ENCODE results near the gene AGTRAP.

The AGTRAP gene

GRCh38 chr1:11705596-11705995 lies 30.3 kb upstream of the AGTRAP start:
- in situ Hi-C loops (cut with MboI; ENCODE audit: low sequenced_read_pairs) = no loop called here

GRCh38 chr1:11706292-11706691 lies 29.6 kb upstream of the AGTRAP start:
- in situ Hi-C loops (cut with MboI; ENCODE audit: low sequenced_read_pairs) = no loop called here

- in situ Hi-C loops (cut with MboI; ENCODE audit: low sequenced_read_pairs) = no loop called here
Measured at GRCh38 chr1:11707621-11708276, 28.2 kb upstream of the AGTRAP start.

- in situ Hi-C loops (cut with MboI; ENCODE audit: low sequenced_read_pairs) = no loop called here
Measured at GRCh38 chr1:11708554-11709350, 27.2 kb upstream of the AGTRAP start.

- in situ Hi-C loops (cut with MboI; ENCODE audit: low sequenced_read_pairs) = no loop called here
Measured at GRCh38 chr1:11711490-11711889, 24.4 kb upstream of the AGTRAP start.

GRCh38 chr1:11712285-11712684 lies 23.7 kb upstream of the AGTRAP start:
- in situ Hi-C loops (cut with MboI; ENCODE audit: low sequenced_read_pairs) = no loop called here

GRCh38 chr1:11713095-11713494 lies 22.8 kb upstream of the AGTRAP start:
- in situ Hi-C loops (cut with MboI; ENCODE audit: low sequenced_read_pairs) = no loop called here

GRCh38 chr1:11714831-11715575 lies 20.9 kb upstream of the AGTRAP start:
- in situ Hi-C loops (cut with MboI; ENCODE audit: low sequenced_read_pairs) = no loop called here

GRCh38 chr1:11719313-11720032 lies 16.5 kb upstream of the AGTRAP start:
- in situ Hi-C loops (cut with MboI; ENCODE audit: low sequenced_read_pairs) = no loop called here

- in situ Hi-C loops (cut with MboI; ENCODE audit: low sequenced_read_pairs) = no loop called here
Measured at GRCh38 chr1:11720033-11720376, 15.9 kb upstream of the AGTRAP start.

GRCh38 chr1:11720525-11720924 lies 15.4 kb upstream of the AGTRAP start:
- in situ Hi-C loops (cut with MboI; ENCODE audit: low sequenced_read_pairs) = no loop called here

GRCh38 chr1:11721311-11721710 lies 14.6 kb upstream of the AGTRAP start:
- in situ Hi-C loops (cut with MboI; ENCODE audit: low sequenced_read_pairs) = no loop called here

- in situ Hi-C loops (cut with MboI; ENCODE audit: low sequenced_read_pairs) = no loop called here
Measured at GRCh38 chr1:11722538-11722937, 13.4 kb upstream of the AGTRAP start.

- in situ Hi-C loops (cut with MboI; ENCODE audit: low sequenced_read_pairs) = no loop called here
Measured at GRCh38 chr1:11725616-11726015, 10.3 kb upstream of the AGTRAP start.

GRCh38 chr1:11727119-11727518 lies 8.8 kb upstream of the AGTRAP start:
- in situ Hi-C loops (cut with MboI; ENCODE audit: low sequenced_read_pairs) = no loop called here

GRCh38 chr1:11728126-11728806 lies 7.7 kb upstream of the AGTRAP start:
- in situ Hi-C loops (cut with MboI; ENCODE audit: low sequenced_read_pairs) = no loop called here

- in situ Hi-C loops (cut with MboI; ENCODE audit: low sequenced_read_pairs) = no loop called here
Measured at GRCh38 chr1:11729155-11729497, 6.8 kb upstream of the AGTRAP start.

GRCh38 chr1:11729498-11730428 lies 6.2 kb upstream of the AGTRAP start:
- in situ Hi-C loops (cut with MboI; ENCODE audit: low sequenced_read_pairs) = no loop called here

- in situ Hi-C loops (cut with MboI; ENCODE audit: low sequenced_read_pairs) = no loop called here
Measured at GRCh38 chr1:11730429-11730891, 5.5 kb upstream of the AGTRAP start.
